ENCODE measurements around the gene PJVK.

PJVK gene

GRCh38 chr2:178479758-178480226, 28.6 kb downstream of the PJVK start:
- DNase-seq (ENCODE audit: low spot score in 2 of 2) = no peak
- no peaks in the 10 kb centered on the region for H3K36me3 ChIP-seq (replicated peaks)
- H3K9me3 ChIP-seq = no peaks in the 10 kb centered on the region
- in situ Hi-C loops (cut with MboI; ENCODE audit: low sequenced_read_pairs) = no loop called here
- peak overlapping the region; percentile 54 for H3K4me3 ChIP-seq
- H3K4me1 ChIP-seq = peaks cover 25% of the 10 kb centered on the region
- no peaks in the 10 kb centered on the region for H3K27me3 ChIP-seq (ENCODE audit: low read depth)

- Histone ChIP-seq H3K4me3 (peak within 1 kb of the TSS; percentile 54), H3K36me3 (replicated peaks) (0 out of 2 replicates have a peak, but pooled peaks cover 1% of the 10 kb centered on the region), H3K27me3 (ENCODE audit: low read depth) (no peaks in the 10 kb centered on the region), H3K4me1 (peaks cover 25% of the 10 kb centered on the region), H3K9me3 (no peaks in the 10 kb centered on the region)
- in situ Hi-C loops (cut with MboI; ENCODE audit: low sequenced_read_pairs) = no loop called here
- DNase-seq (ENCODE audit: low spot score in 2 of 2) = peak; percentile 89 to 97
Measured at GRCh38 chr2:178480227-178481181, 29.3 kb downstream of the PJVK start, which contains the start of gene PLEKHA3. Gene PLEKHA3, plus strand, starts transcription at chr2:178480457. Its CDS starts 413 bp downstream, at chr2:178480870.

DNA sequence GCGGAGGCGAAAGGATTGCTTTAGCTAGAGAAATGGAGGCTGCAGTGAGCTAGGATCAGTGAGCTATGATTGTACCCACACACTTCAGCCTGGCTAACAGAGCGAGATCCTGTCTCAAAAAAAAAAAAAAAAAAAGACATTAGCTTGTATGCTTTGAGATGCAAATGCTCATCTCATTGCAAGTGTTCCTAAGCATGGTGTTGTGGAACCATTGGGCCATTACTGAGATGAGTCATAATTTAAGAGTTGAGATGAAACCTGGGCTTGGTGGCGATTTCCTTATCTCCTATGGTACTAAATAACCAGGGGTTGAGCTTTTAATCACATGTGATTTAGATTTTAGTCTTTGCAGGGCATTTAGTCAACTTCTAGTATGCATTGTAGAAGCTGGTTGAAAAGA, 31.3 kb downstream of the PJVK start:
- peak overlapping the region; percentile 54 for H3K4me3 ChIP-seq
- in situ Hi-C loops (cut with MboI; ENCODE audit: low sequenced_read_pairs) = no loop called here
- 0 out of 2 replicates have a peak, but pooled peaks cover 9% of the 10 kb centered on the region for H3K36me3 ChIP-seq (replicated peaks)
- peaks cover 21% of the 10 kb centered on the region for H3K4me1 ChIP-seq
- H3K27me3 ChIP-seq (ENCODE audit: low read depth) = no peaks in the 10 kb centered on the region
- no peaks in the 10 kb centered on the region for H3K9me3 ChIP-seq
- peak; percentile 35 to 67 for DNase-seq (ENCODE audit: low spot score in 2 of 2)

DNA sequence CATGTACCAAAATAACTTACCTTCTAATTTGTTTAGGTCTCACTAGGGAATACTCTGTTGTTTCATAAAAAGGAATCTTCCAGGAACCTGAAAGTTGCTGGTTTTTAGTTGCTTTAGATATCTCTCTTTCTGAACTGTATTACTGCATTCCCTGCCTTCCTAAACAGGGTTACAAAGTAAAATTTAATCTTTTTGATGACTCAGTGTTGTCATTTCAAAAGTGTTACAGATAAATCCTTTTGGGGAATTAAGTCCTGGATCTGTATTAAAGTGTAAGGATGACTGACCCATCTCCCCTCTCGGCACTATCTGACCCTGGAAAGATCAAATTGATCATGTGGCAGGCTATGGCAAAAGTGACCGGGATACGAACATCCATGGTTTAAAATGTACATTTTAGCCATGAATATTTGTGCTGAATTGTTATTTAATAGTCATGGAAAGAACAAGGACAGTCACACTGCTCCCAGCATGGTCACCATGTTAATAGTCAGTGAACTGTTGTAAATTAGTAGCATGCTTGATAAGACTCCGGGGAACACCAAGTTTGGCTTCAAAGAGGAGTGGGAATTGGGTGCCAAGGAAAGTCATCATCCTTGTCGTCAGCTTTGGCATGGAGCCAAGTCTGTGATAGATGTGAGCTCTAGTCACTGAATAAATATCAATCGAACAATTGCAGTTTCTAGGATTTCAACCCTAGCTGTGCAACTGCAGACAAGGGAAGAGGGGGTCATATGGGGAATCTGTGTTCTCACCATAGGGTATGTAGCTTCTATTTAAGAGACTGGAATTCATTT, 33.3 kb downstream of the PJVK start:
- peak in 1 of 2 experiments; percentile 33 for DNase-seq (ENCODE audit: low spot score in 2 of 2)
- in situ Hi-C loops (cut with MboI; ENCODE audit: low sequenced_read_pairs) = no loop called here
- H3K4me1 ChIP-seq = peaks cover 23% of the 10 kb centered on the region

GRCh38 chr2:178485356-178485755, 34.2 kb downstream of the PJVK start:
- DNase-seq (ENCODE audit: low spot score in 2 of 2) = no peak
- Histone ChIP-seq H3K27me3 (ENCODE audit: low read depth) (no peaks in the 10 kb centered on the region), H3K9me3 (no peaks in the 10 kb centered on the region), H3K4me3 (no peak overlapping the region), H3K4me1 (peaks cover 17% of the 10 kb centered on the region), H3K36me3 (replicated peaks) (peaks cover 20% of the 10 kb centered on the region; the same call in 1 of the 2 replicates)
- in situ Hi-C loops (cut with MboI; ENCODE audit: low sequenced_read_pairs) = no loop called here

More for the DNA sequence above, 33.3 kb downstream of the PJVK start:
- no peaks in the 10 kb centered on the region for H3K27me3 ChIP-seq (ENCODE audit: low read depth)
- H3K4me3 ChIP-seq = no peak overlapping the region
- H3K9me3 ChIP-seq = no peaks in the 10 kb centered on the region
- H3K36me3 ChIP-seq (replicated peaks) = peaks cover 15% of the 10 kb centered on the region; the same call in 1 of the 2 replicates

GRCh38 chr2:178491612-178492011, 40.4 kb downstream of the PJVK start:
- DNase-seq (ENCODE audit: low spot score in 2 of 2) = no peak

DNA sequence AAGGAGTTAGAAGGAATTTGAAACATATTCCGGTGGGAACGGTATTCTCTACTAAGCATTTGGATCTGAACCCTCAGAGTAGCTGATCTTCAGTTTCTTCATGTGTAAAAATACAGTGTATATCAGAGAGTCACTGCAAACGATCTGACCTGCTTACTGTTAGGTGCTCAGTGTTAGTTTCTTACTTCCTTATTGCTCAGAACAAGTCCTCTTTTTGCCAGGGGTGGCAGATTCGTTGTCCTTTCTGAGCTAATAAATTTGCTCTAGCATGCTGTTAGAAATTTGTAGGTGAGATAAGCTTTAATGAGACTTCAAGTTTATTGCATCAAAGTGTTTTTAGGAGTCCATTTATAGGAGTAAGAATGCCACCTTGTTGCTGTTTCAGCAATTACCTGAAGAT, 44.9 kb downstream of the PJVK start:
- in situ Hi-C loops (cut with MboI; ENCODE audit: low sequenced_read_pairs) = no loop called here
- Histone ChIP-seq H3K27me3 (ENCODE audit: low read depth) (no peaks in the 10 kb centered on the region), H3K4me1 (peaks cover 13% of the 10 kb centered on the region), H3K4me3 (no peak overlapping the region), H3K36me3 (replicated peaks) (peaks cover 55% of the 10 kb centered on the region), H3K9me3 (no peaks in the 10 kb centered on the region)
- no peak for DNase-seq (ENCODE audit: low spot score in 2 of 2)

More at GRCh38 chr2:178491612-178492011, 40.4 kb downstream of the PJVK start:
- Histone ChIP-seq H3K36me3 (replicated peaks) (peaks cover 51% of the 10 kb centered on the region), H3K4me3 (no peak overlapping the region), H3K9me3 (no peaks in the 10 kb centered on the region), H3K4me1 (peaks cover 6% of the 10 kb centered on the region), H3K27me3 (ENCODE audit: low read depth) (no peaks in the 10 kb centered on the region)
- in situ Hi-C loops (cut with MboI; ENCODE audit: low sequenced_read_pairs) = no loop called here

GRCh38 chr2:178498137-178498536, 47.0 kb downstream of the PJVK start:
- peaks cover 13% of the 10 kb centered on the region for H3K4me1 ChIP-seq
- in situ Hi-C loops (cut with MboI; ENCODE audit: low sequenced_read_pairs) = no loop called here

GRCh38 chr2:178499640-178500039, 48.5 kb downstream of the PJVK start:
- Histone ChIP-seq H3K9me3 (no peaks in the 10 kb centered on the region), H3K4me3 (no peak overlapping the region), H3K36me3 (replicated peaks) (peaks cover 63% of the 10 kb centered on the region), H3K4me1 (peaks cover 13% of the 10 kb centered on the region), H3K27me3 (ENCODE audit: low read depth) (no peaks in the 10 kb centered on the region)
- in situ Hi-C loops (cut with MboI; ENCODE audit: low sequenced_read_pairs) = no loop called here
- DNase-seq (ENCODE audit: low spot score in 2 of 2) = no peak

More at GRCh38 chr2:178498137-178498536, 47.0 kb downstream of the PJVK start:
- Histone ChIP-seq H3K27me3 (ENCODE audit: low read depth) (no peaks in the 10 kb centered on the region), H3K36me3 (replicated peaks) (peaks cover 59% of the 10 kb centered on the region), H3K9me3 (no peaks in the 10 kb centered on the region), H3K4me3 (no peak overlapping the region)
- DNase-seq (ENCODE audit: low spot score in 2 of 2) = peak in 1 of 2 experiments; percentile 62

GRCh38 chr2:178502751-178503150, 51.6 kb downstream of the PJVK start:
- DNase-seq (ENCODE audit: low spot score in 2 of 2) = no peak
- peaks cover 26% of the 10 kb centered on the region for H3K4me1 ChIP-seq
- no peaks in the 10 kb centered on the region for H3K27me3 ChIP-seq (ENCODE audit: low read depth)
- H3K36me3 ChIP-seq (replicated peaks) = peaks cover 47% of the 10 kb centered on the region
- no peak overlapping the region for H3K4me3 ChIP-seq
- in situ Hi-C loops (cut with MboI; ENCODE audit: low sequenced_read_pairs) = no loop called here
- H3K9me3 ChIP-seq = no peaks in the 10 kb centered on the region

GRCh38 chr2:178506101-178506500, 54.9 kb downstream of the PJVK start:
- peak in 1 of 2 experiments; percentile 28 for DNase-seq (ENCODE audit: low spot score in 2 of 2)
- in situ Hi-C loops (cut with MboI; ENCODE audit: low sequenced_read_pairs) = no loop called here
- peaks cover 18% of the 10 kb centered on the region for H3K4me1 ChIP-seq
- peaks cover 26% of the 10 kb centered on the region for H3K36me3 ChIP-seq (replicated peaks)
- no peaks in the 10 kb centered on the region for H3K9me3 ChIP-seq
- H3K27me3 ChIP-seq (ENCODE audit: low read depth) = no peaks in the 10 kb centered on the region
- no peak overlapping the region for H3K4me3 ChIP-seq

DNA sequence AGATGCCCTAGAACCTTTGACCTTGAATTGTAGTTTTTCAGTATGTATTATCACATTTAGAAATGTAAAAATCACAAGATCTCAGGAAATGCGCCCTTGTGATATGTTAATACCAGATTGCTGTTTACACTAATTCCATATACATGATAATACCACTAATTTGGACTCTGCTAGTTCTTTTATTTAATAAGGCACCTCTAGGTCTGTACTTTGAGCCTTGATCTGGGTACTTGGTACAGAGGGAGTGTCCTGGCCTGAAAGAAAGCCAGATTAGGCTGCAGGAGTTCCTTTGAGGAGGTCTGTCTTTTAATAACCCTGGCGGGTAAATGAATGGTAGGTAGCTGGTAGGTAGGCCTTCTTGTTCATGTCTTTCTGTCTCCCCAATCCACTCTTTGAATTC, 55.3 kb downstream of the PJVK start:
- in situ Hi-C loops (cut with MboI; ENCODE audit: low sequenced_read_pairs) = no loop called here
- Histone ChIP-seq H3K27me3 (ENCODE audit: low read depth) (no peaks in the 10 kb centered on the region), H3K9me3 (no peaks in the 10 kb centered on the region), H3K4me1 (peaks cover 18% of the 10 kb centered on the region), H3K4me3 (no peak overlapping the region), H3K36me3 (replicated peaks) (peaks cover 22% of the 10 kb centered on the region)
- peak; percentile 49 to 84 for DNase-seq (ENCODE audit: low spot score in 2 of 2)

GRCh38 chr2:178506949-178507348, 55.8 kb downstream of the PJVK start:
- Histone ChIP-seq H3K4me3 (no peak overlapping the region), H3K36me3 (replicated peaks) (peaks cover 18% of the 10 kb centered on the region), H3K9me3 (no peaks in the 10 kb centered on the region), H3K4me1 (peaks cover 18% of the 10 kb centered on the region), H3K27me3 (ENCODE audit: low read depth) (no peaks in the 10 kb centered on the region)
- in situ Hi-C loops (cut with MboI; ENCODE audit: low sequenced_read_pairs) = no loop called here
- DNase-seq (ENCODE audit: low spot score in 2 of 2) = no peak
